ENCODE data around the gene NSFL1C. TPM values are rescaled to one million over a fixed set of nuclear protein-coding genes. Genes with fewer than 3 reads are reported as not detected.

NSFL1C gene
- total RNA-seq, 2 experiments from 2014 or later: 94.6 to 96.2 TPM

GRCh38 chr20:1491860-1492642, 25.4 kb upstream of the NSFL1C start:
- Mint-ChIP-seq H3K4me1 (peaks cover 5% of the 10 kb centered on the region), H3K9me3 (peaks cover 2% of the 10 kb centered on the region), H3K27me3 (peaks cover 37% of the 10 kb centered on the region), H3K36me3 (no peaks in the 10 kb centered on the region), H3K4me3 (no peak overlapping the region), H3K27ac (no peak overlapping the region)
- DNase-seq: no peak

GRCh38 chr20:1491281-1491840, 24.7 kb upstream of the NSFL1C start, which contains the start of gene SIRPB2:
Gene SIRPB2, minus strand, starts transcription at chr20:1491420. Its CDS starts 61 bp downstream, at chr20:1491359.
- no peak within 1 kb of the TSS for H3K27ac Mint-ChIP-seq
- H3K4me1 Mint-ChIP-seq: peaks cover 5% of the 10 kb centered on the region
- H3K9me3 Mint-ChIP-seq: peaks cover 2% of the 10 kb centered on the region
- H3K36me3 Mint-ChIP-seq: no peaks in the 10 kb centered on the region
- no peak within 1 kb of the TSS for H3K4me3 Mint-ChIP-seq
- no peak for DNase-seq
- peaks cover 38% of the 10 kb centered on the region for H3K27me3 Mint-ChIP-seq

GRCh38 chr20:1490643-1491195, 24.1 kb upstream of the NSFL1C start:
- no peak for DNase-seq
- Mint-ChIP-seq H3K4me3 (no peak overlapping the region), H3K36me3 (no peaks in the 10 kb centered on the region), H3K27ac (no peak overlapping the region), H3K9me3 (peaks cover 2% of the 10 kb centered on the region), H3K27me3 (peaks cover 31% of the 10 kb centered on the region), H3K4me1 (peaks cover 5% of the 10 kb centered on the region)

GRCh38 chr20:1489764-1490436, 23.3 kb upstream of the NSFL1C start:
- peaks cover 2% of the 10 kb centered on the region for H3K9me3 Mint-ChIP-seq
- H3K36me3 Mint-ChIP-seq: no peaks in the 10 kb centered on the region
- peaks cover 30% of the 10 kb centered on the region for H3K27me3 Mint-ChIP-seq
- DNase-seq: no peak
- peaks cover 5% of the 10 kb centered on the region for H3K4me1 Mint-ChIP-seq
- no peak overlapping the region for H3K4me3 Mint-ChIP-seq
- H3K27ac Mint-ChIP-seq: no peak overlapping the region

- Mint-ChIP-seq H3K9me3 (peaks cover 2% of the 10 kb centered on the region), H3K27me3 (peaks cover 33% of the 10 kb centered on the region)
Observed at GRCh38 chr20:1489325-1489724, 22.7 kb upstream of the NSFL1C start.

GRCh38 chr20:1486566-1486965, 19.9 kb upstream of the NSFL1C start:
- Mint-ChIP-seq H3K4me1 (peaks cover 3% of the 10 kb centered on the region), H3K27me3 (peaks cover 58% of the 10 kb centered on the region)

More at GRCh38 chr20:1489325-1489724, 22.7 kb upstream of the NSFL1C start:
- Mint-ChIP-seq H3K36me3 (no peaks in the 10 kb centered on the region), H3K4me3 (no peak overlapping the region), H3K27ac (no peak overlapping the region), H3K4me1 (peaks cover 5% of the 10 kb centered on the region)
- DNase-seq: no peak

GRCh38 chr20:1484438-1485116, 17.9 kb upstream of the NSFL1C start:
- Mint-ChIP-seq H3K27ac (no peak overlapping the region), H3K9me3 (no peaks in the 10 kb centered on the region), H3K27me3 (peaks cover 67% of the 10 kb centered on the region), H3K36me3 (no peaks in the 10 kb centered on the region), H3K4me3 (no peak overlapping the region), H3K4me1 (peaks cover 2% of the 10 kb centered on the region)
- DNase-seq: no peak

More at GRCh38 chr20:1486566-1486965, 19.9 kb upstream of the NSFL1C start:
- H3K27ac Mint-ChIP-seq: no peak overlapping the region
- H3K36me3 Mint-ChIP-seq: no peaks in the 10 kb centered on the region
- DNase-seq: no peak
- no peak overlapping the region for H3K4me3 Mint-ChIP-seq
- H3K9me3 Mint-ChIP-seq: no peaks in the 10 kb centered on the region

- Mint-ChIP-seq H3K9me3 (no peaks in the 10 kb centered on the region), H3K36me3 (no peaks in the 10 kb centered on the region), H3K27me3 (peaks cover 40% of the 10 kb centered on the region), H3K4me1 (peaks cover 2% of the 10 kb centered on the region), H3K27ac (no peak overlapping the region), H3K4me3 (no peak overlapping the region)
- DNase-seq: no peak
Observed at GRCh38 chr20:1479831-1480595, 13.4 kb upstream of the NSFL1C start.

GRCh38 chr20:1478566-1478965, 11.9 kb upstream of the NSFL1C start:
- H3K27me3 Mint-ChIP-seq: peaks cover 26% of the 10 kb centered on the region
- no peak overlapping the region for H3K27ac Mint-ChIP-seq
- H3K9me3 Mint-ChIP-seq: no peaks in the 10 kb centered on the region
- H3K4me3 Mint-ChIP-seq: no peak overlapping the region
- no peak for DNase-seq
- H3K36me3 Mint-ChIP-seq: no peaks in the 10 kb centered on the region
- H3K4me1 Mint-ChIP-seq: no peaks in the 10 kb centered on the region

- Mint-ChIP-seq H3K36me3 (no peaks in the 10 kb centered on the region), H3K4me3 (no peak overlapping the region), H3K27ac (no peak overlapping the region), H3K9me3 (no peaks in the 10 kb centered on the region), H3K4me1 (no peaks in the 10 kb centered on the region), H3K27me3 (peaks cover 20% of the 10 kb centered on the region)
- no peak for DNase-seq
Observed at GRCh38 chr20:1477896-1478490, 11.3 kb upstream of the NSFL1C start.

- Mint-ChIP-seq H3K36me3 (no peaks in the 10 kb centered on the region), H3K9me3 (no peaks in the 10 kb centered on the region), H3K27ac (no peak overlapping the region), H3K4me1 (no peaks in the 10 kb centered on the region), H3K27me3 (peaks cover 5% of the 10 kb centered on the region), H3K4me3 (no peak overlapping the region)
- no peak for DNase-seq
Observed at GRCh38 chr20:1474817-1475603, 8.4 kb upstream of the NSFL1C start.

GRCh38 chr20:1474325-1474724, 7.7 kb upstream of the NSFL1C start:
- Mint-ChIP-seq H3K4me3 (no peak overlapping the region), H3K27me3 (peaks cover 5% of the 10 kb centered on the region)

More at GRCh38 chr20:1474325-1474724, 7.7 kb upstream of the NSFL1C start:
- Mint-ChIP-seq H3K27ac (no peak overlapping the region), H3K36me3 (no peaks in the 10 kb centered on the region), H3K9me3 (no peaks in the 10 kb centered on the region), H3K4me1 (no peaks in the 10 kb centered on the region)
- DNase-seq: no peak
